ENCODE results near the gene TAS2R5.

DNA sequence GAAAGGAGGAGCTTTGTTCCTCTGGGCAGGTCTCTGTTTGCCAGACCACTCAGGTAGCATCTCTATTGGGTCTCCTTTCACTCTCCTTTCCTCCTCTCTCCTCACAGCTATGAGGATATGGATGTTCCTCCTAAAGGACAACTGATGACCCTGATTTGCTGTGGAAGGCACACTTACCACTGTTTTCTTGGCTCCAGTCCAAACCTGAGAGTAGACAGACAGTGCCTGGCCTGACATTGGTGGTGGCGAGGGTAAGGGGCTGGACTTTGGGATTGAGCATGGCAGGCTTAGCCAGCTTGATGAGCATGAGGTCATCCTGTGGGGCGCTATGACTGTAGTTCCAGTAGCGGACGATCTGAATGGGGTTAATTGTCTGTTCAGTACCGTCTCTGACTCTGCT, 47.7 kb downstream of the TAS2R5 start:
- TF ChIP-seq ZNF169 (tag by site-specific recombination; IDR thresholded peaks at IDR 0.05) (no peak), ZNF76 (tag by site-specific recombination; IDR thresholded peaks at IDR 0.05; ENCODE audit: borderline replicate concordance, low read depth) (no peak), ZBTB20 (tag by site-specific recombination; IDR thresholded peaks at IDR 0.05) (no peak), MYNN (tag by site-specific recombination; IDR thresholded peaks at IDR 0.05; ENCODE audit: borderline replicate concordance) (no peak), SCRT1 (tag by site-specific recombination; IDR thresholded peaks at IDR 0.05; ENCODE audit: borderline replicate concordance) (no peak), ZNF214 (tag by site-specific recombination; IDR thresholded peaks at IDR 0.05; ENCODE audit: borderline replicate concordance) (no peak), ZNF175 (tag by site-specific recombination; IDR thresholded peaks at IDR 0.05) (no peak)
- TF ChIP-seq, protein P1, sequence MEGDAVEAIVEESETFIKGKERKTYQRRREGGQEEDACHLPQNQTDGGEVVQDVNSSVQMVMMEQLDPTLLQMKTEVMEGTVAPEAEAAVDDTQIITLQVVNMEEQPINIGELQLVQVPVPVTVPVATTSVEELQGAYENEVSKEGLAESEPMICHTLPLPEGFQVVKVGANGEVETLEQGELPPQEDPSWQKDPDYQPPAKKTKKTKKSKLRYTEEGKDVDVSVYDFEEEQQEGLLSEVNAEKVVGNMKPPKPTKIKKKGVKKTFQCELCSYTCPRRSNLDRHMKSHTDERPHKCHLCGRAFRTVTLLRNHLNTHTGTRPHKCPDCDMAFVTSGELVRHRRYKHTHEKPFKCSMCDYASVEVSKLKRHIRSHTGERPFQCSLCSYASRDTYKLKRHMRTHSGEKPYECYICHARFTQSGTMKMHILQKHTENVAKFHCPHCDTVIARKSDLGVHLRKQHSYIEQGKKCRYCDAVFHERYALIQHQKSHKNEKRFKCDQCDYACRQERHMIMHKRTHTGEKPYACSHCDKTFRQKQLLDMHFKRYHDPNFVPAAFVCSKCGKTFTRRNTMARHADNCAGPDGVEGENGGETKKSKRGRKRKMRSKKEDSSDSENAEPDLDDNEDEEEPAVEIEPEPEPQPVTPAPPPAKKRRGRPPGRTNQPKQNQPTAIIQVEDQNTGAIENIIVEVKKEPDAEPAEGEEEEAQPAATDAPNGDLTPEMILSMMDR (tag by site-specific recombination; IDR thresholded peaks at IDR 0.05): no peak

All from HEK293 (cell line).